GM19099 (cell line): ENCODE measurements around the gene B4GALT5.

Experiments
- POLR2A ChIP-seq: IDR thresholded peaks from 3 replicates; pipeline ENCODE4 v1.6.1; 2011; ENCODE audit warnings: low read depth; ENCODE audit not compliant: insufficient read length; ENCODE audit errors: extremely low read depth

B4GALT5 gene

GRCh38 chr20:49663112-49663511, 50.6 kb downstream of the B4GALT5 start:
- TF ChIP-seq POLR2A = no peak

- no peak for TF ChIP-seq POLR2A
Observed at GRCh38 chr20:49661560-49662329, 51.9 kb downstream of the B4GALT5 start.

GRCh38 chr20:49660912-49661311, 52.8 kb downstream of the B4GALT5 start:
- TF ChIP-seq POLR2A = no peak

- no peak for TF ChIP-seq POLR2A
Observed at GRCh38 chr20:49659056-49659455, 54.6 kb downstream of the B4GALT5 start.

- no peak for TF ChIP-seq POLR2A
Observed at GRCh38 chr20:49658508-49658907, 55.2 kb downstream of the B4GALT5 start.

- no peak for TF ChIP-seq POLR2A
Observed at GRCh38 chr20:49657118-49657901, 56.4 kb downstream of the B4GALT5 start.

GRCh38 chr20:49656304-49656703, 57.4 kb downstream of the B4GALT5 start:
- no peak for TF ChIP-seq POLR2A

GRCh38 chr20:49653925-49654434, 59.7 kb downstream of the B4GALT5 start:
- TF ChIP-seq POLR2A = no peak

GRCh38 chr20:49649672-49650071, 64.0 kb downstream of the B4GALT5 start:
- no peak for TF ChIP-seq POLR2A

- TF ChIP-seq POLR2A = no peak
Observed at GRCh38 chr20:49647550-49647949, 66.1 kb downstream of the B4GALT5 start.

GRCh38 chr20:49646528-49646927, 67.2 kb downstream of the B4GALT5 start:
- no peak for TF ChIP-seq POLR2A

GRCh38 chr20:49646126-49646525, 67.6 kb downstream of the B4GALT5 start:
- no peak for TF ChIP-seq POLR2A

GRCh38 chr20:49644980-49645565, 68.6 kb downstream of the B4GALT5 start:
- no peak for TF ChIP-seq POLR2A

GRCh38 chr20:49642816-49643215, 70.9 kb downstream of the B4GALT5 start:
- TF ChIP-seq POLR2A = no peak
